Duodenal mucosa (tissue), 2 donors: ENCODE measurements around the gene MMS19.

ENCODE experiments used
- H3K27ac ChIP-seq: one replicate; pipeline ENCODE4 v1.7.0; 2013; ENCODE audit warnings: low read depth, low read length
- H3K27me3 ChIP-seq, 2 donors: one replicate each; pipeline ENCODE4 v1.7.0; 2013; ENCODE audit warnings: low read length in 2 of 2, control low read depth in 1 of 2; ENCODE audit not compliant: insufficient read depth in 2 of 2, control insufficient read depth in 1 of 2
- H3K36me3 ChIP-seq, 2 donors: one replicate each; pipeline ENCODE4 v1.7.0; 2013; ENCODE audit warnings: low read length in 2 of 2, control low read depth in 1 of 2; ENCODE audit not compliant: insufficient read depth in 2 of 2, control insufficient read depth in 1 of 2
- H3K4me1 ChIP-seq, 2 donors: one replicate each; pipeline ENCODE4 v1.7.0; 2013; ENCODE audit warnings: low read length in 2 of 2, control low read depth in 1 of 2; ENCODE audit not compliant: insufficient read depth in 2 of 2, control insufficient read depth in 1 of 2
- H3K4me3 ChIP-seq, 2 donors: one replicate each; pipeline ENCODE4 v1.7.0; 2013; ENCODE audit warnings: low read length in 2 of 2, low read depth in 1 of 2
- H3K9ac ChIP-seq, 2 donors: one replicate each; pipeline ENCODE4 v1.7.0; 2013; ENCODE audit warnings: low read length in 2 of 2, low read depth in 1 of 2
- H3K9me3 ChIP-seq, 2 donors: one replicate each; pipeline ENCODE4 v1.7.0; 2013; ENCODE audit warnings: low read length in 2 of 2, control low read depth in 1 of 2; ENCODE audit not compliant: control insufficient read depth in 1 of 2

Gene MMS19

DNA sequence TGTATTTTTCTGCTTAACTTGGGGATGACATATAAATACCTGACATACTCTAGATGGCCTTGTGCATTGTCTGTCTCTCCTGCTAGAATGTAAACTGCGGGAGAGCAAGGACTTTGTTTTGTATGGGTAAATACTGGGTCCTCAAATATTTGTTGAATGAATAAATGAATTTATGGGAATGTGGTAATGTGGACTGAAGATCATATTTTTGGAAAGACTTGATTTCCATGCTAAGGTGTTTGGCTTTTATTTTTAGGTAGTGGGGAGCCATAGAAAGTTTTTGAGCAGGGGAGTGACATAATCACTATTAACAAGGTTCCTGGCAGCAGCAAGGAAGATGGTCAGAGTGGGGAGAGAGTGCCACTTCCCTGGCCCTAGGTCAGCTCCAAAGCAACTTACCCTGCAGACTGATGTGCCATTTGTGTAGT lies 27.5 kb upstream of the MMS19 start:
- Histone ChIP-seq H3K27me3 (no peaks in the 10 kb centered on the region), H3K36me3 (no peaks in the 10 kb centered on the region)

DNA sequence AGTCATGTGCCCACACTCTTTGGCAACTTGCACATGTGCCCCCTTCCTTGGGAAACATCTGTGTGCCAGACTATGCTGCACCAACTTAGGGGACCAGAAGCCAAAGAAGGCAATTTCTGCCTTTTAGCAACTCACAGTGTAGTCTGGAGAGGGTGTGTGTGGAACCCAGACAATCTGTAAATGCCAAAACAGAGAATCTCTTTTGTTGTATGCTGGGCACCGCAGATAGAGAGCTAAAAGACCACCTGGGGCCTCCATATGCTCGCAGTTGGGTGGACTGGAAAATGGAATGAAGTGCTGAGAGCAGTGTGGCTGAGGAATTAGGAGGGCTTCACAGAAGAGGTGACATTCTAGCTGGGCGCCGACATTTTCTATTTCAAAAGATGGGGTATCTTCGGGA lies 26.9 kb upstream of the MMS19 start:
- Histone ChIP-seq H3K27ac (no peak overlapping the region), H3K4me1 (no peaks in the 10 kb centered on the region), H3K9me3 (no peaks in the 10 kb centered on the region), H3K4me3 (no peak overlapping the region), H3K36me3 (no peaks in the 10 kb centered on the region), H3K27me3 (no peaks in the 10 kb centered on the region), H3K9ac (no peak overlapping the region)

More for the DNA sequence above, 27.5 kb upstream of the MMS19 start:
- no peaks in the 10 kb centered on the region for H3K4me1 ChIP-seq
- H3K9me3 ChIP-seq: no peaks in the 10 kb centered on the region
- H3K9ac ChIP-seq: no peak overlapping the region
- no peak overlapping the region for H3K27ac ChIP-seq
- H3K4me3 ChIP-seq: no peak overlapping the region

- Histone ChIP-seq H3K9me3 (no peaks in the 10 kb centered on the region), H3K9ac (no peak overlapping the region), H3K27me3 (no peaks in the 10 kb centered on the region), H3K36me3 (no peaks in the 10 kb centered on the region), H3K27ac (no peak overlapping the region), H3K4me3 (no peak overlapping the region), H3K4me1 (peaks cover 0 to 1% of the 10 kb centered on the region in 2 donors)
Measured at GRCh38 chr10:97522937-97523336, 24.7 kb upstream of the MMS19 start.

DNA sequence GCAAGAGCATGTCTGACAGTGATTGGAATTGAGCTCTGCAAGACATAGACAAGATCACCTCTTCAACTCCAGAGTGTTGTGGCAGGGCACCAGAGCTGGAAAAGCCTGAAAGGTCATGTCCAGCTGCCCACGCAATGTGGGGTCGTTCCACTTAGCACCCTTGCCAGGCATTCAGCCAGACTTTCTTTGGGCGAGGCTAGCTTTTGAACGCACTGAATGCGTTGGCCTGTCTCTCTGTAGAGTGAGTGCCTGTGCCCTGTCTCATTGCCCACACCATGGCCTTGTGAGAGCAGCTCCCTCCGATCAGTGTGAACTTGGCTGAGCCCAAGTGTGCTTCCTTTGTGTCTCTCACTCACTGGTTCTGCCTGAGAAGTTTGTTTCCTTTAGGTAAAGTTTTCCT lies 23.8 kb upstream of the MMS19 start:
- H3K9me3 ChIP-seq: no peaks in the 10 kb centered on the region
- no peak overlapping the region for H3K9ac ChIP-seq
- H3K27me3 ChIP-seq: no peaks in the 10 kb centered on the region
- no peaks in the 10 kb centered on the region for H3K36me3 ChIP-seq
- no peak overlapping the region for H3K27ac ChIP-seq
- peaks cover 0 to 7% of the 10 kb centered on the region in 2 donors for H3K4me1 ChIP-seq
- H3K4me3 ChIP-seq: no peak overlapping the region

- no peak overlapping the region for H3K27ac ChIP-seq
Measured at GRCh38 chr10:97520978-97521761, 22.9 kb upstream of the MMS19 start.

GRCh38 chr10:97520520-97520919 lies 22.3 kb upstream of the MMS19 start:
- Histone ChIP-seq H3K4me1 (peaks cover 0 to 7% of the 10 kb centered on the region in 2 donors), H3K9me3 (no peaks in the 10 kb centered on the region), H3K9ac (no peak overlapping the region), H3K4me3 (no peak overlapping the region), H3K36me3 (no peaks in the 10 kb centered on the region), H3K27ac (no peak overlapping the region), H3K27me3 (no peaks in the 10 kb centered on the region)

More at GRCh38 chr10:97520978-97521761, 22.9 kb upstream of the MMS19 start:
- Histone ChIP-seq H3K36me3 (no peaks in the 10 kb centered on the region), H3K9ac (no peak overlapping the region), H3K4me1 (peaks cover 0 to 7% of the 10 kb centered on the region in 2 donors), H3K27me3 (no peaks in the 10 kb centered on the region), H3K9me3 (no peaks in the 10 kb centered on the region), H3K4me3 (no peak overlapping the region)

- Histone ChIP-seq H3K27me3 (no peaks in the 10 kb centered on the region), H3K36me3 (no peaks in the 10 kb centered on the region), H3K4me3 (no peak overlapping the region), H3K27ac (no peak overlapping the region), H3K9me3 (no peaks in the 10 kb centered on the region), H3K9ac (no peak overlapping the region), H3K4me1 (peaks cover 0 to 7% of the 10 kb centered on the region in 2 donors)
Measured at GRCh38 chr10:97519342-97519741, 21.1 kb upstream of the MMS19 start.

- Histone ChIP-seq H3K27me3 (no peaks in the 10 kb centered on the region), H3K9ac (no peak overlapping the region), H3K9me3 (no peaks in the 10 kb centered on the region), H3K36me3 (no peaks in the 10 kb centered on the region), H3K4me1 (peaks cover 0 to 7% of the 10 kb centered on the region in 2 donors), H3K4me3 (no peak overlapping the region), H3K27ac (no peak overlapping the region)
Measured at GRCh38 chr10:97518301-97519043, 20.2 kb upstream of the MMS19 start.

- no peak overlapping the region for H3K9ac ChIP-seq
- H3K27me3 ChIP-seq: no peaks in the 10 kb centered on the region
- H3K9me3 ChIP-seq: no peaks in the 10 kb centered on the region
- H3K4me3 ChIP-seq: no peak overlapping the region
- peaks cover 0 to 7% of the 10 kb centered on the region in 2 donors for H3K4me1 ChIP-seq
- H3K36me3 ChIP-seq: no peaks in the 10 kb centered on the region
- H3K27ac ChIP-seq: no peak overlapping the region
Measured at GRCh38 chr10:97517778-97518300, 19.6 kb upstream of the MMS19 start.

DNA sequence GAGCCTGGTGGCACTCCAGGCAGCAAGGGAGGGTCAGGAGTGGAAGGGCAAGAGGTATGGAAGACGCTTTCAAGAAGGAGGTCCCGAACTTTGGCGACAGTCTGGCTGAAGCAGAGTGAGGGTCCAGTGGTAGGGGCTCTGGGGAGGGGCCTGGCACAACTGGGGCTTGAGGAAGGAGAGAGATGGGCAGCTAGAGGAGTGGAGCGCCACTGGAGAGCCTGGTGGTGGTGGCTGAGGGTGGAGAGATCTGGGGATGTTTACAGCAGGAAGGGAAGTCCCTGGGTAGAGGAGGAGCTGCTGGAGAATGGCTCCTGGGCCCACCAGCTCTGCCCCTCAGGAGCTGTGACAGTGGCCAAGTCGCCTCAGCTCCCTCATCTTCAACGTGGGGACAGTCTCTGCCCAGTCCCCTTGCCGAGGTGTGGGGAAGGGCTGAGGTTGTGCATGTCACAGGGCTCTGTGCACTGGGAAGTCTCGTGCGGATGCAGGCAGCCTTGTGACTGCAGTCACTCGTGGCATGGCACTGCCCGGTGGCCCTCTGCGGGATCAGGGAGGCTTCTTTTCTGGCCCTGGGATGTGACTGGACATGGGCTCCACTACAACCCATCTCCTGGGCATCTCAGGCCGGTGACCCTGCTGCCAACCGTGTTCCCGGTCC lies 19.0 kb upstream of the MMS19 start:
- Histone ChIP-seq H3K4me3 (no peak overlapping the region), H3K36me3 (no peaks in the 10 kb centered on the region), H3K4me1 (peaks cover 0 to 7% of the 10 kb centered on the region in 2 donors), H3K9ac (no peak overlapping the region), H3K27ac (no peak overlapping the region), H3K9me3 (no peaks in the 10 kb centered on the region), H3K27me3 (no peaks in the 10 kb centered on the region)
